ENCODE data around the gene PPP1R15A. TPM values are rescaled to one million over a fixed set of nuclear protein-coding genes. Genes with fewer than 3 reads are reported as not detected.

PPP1R15A gene
- total and polyA plus RNA-seq, 2 of the 8 experiments (the other 6 are each of a cell fraction or from before 2014, with no cell fraction given), result 4.1 to 14.0 TPM

DNA sequence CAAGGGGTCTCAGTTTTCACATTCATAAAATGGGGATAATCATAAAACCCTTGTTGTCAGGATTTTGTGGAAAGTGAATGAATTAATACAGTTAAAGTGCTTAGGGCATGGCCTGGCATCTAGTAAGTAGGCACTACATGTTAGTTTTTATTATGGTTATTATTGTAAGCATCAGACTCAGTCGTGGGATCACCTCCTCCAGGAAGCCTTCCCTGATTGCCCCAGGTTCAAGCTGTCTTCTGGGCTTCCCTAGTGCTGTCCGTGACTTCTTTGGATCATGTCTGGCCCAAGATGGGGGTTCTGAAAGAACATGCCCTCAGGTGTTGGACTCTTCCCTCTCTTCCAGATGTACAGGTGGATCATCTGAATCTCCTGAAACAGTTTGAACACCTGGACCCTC lies 38.6 kb downstream of the PPP1R15A start:
- Histone ChIP-seq H2BK120ac (replicated peaks; ENCODE audit: low read depth, low read length) (no peak overlapping the region), H3K23ac (ENCODE audit: insufficient read length) (no peak overlapping the region), H2BK5ac (ENCODE audit: low read depth, low read length) (no peak overlapping the region), H2AFZ (ENCODE audit: low read length) (no peak overlapping the region), H4K91ac (replicated peaks; ENCODE audit: insufficient read length, low read length) (no peak overlapping the region), H4K8ac (ENCODE audit: extremely low read depth, insufficient read depth, low read length) (no peak overlapping the region), H3K14ac (ENCODE audit: insufficient read length) (no peak overlapping the region), H3K4me1 (replicated peaks in 1 of 4; ENCODE audit: control insufficient read depth in 3 of 4, insufficient read depth in 4 of 4, low read length in 3 of 4) (no peaks in the 10 kb centered on the region), H3K79me2 (ENCODE audit: control insufficient read depth in 1 of 2, insufficient read depth in 2 of 2, low read length in 2 of 2) (no peaks in the 10 kb centered on the region), H3K4me3 (ENCODE audit: extremely low read depth in 1 of 4, insufficient read depth in 2 of 4, low read depth in 3 of 4, low read length in 4 of 4) (no peak overlapping the region), H3K79me1 (ENCODE audit: low read depth, low read length) (no peaks in the 10 kb centered on the region), H3K27ac (ENCODE audit: low read depth, low read length) (no peak overlapping the region), H4K5ac (ENCODE audit: insufficient read length, low read depth, low read length) (no peak overlapping the region), H4K20me1 (replicated peaks in 1 of 2; ENCODE audit: control insufficient read depth in 1 of 2, insufficient read depth in 2 of 2, low read length in 2 of 2) (peaks cover 0 to 4% of the 10 kb centered on the region in 2 experiments), H3K4ac (replicated peaks; ENCODE audit: insufficient read length, low read depth, low read length) (no peak overlapping the region), H3K4me2 (ENCODE audit: insufficient read depth in 1 of 2, low read depth in 2 of 2, low read length in 2 of 2) (no peak overlapping the region), H3K18ac (ENCODE audit: extremely low read depth, low read length) (no peak overlapping the region), H3K56ac (replicated peaks; ENCODE audit: insufficient read length, low read depth, low read length) (no peak overlapping the region), H3K9ac (replicated peaks in 1 of 4; ENCODE audit: extremely low read depth in 1 of 4, low read depth in 3 of 4, low read length in 3 of 4) (no peak overlapping the region), H2AK5ac (ENCODE audit: low read depth, low read length) (no peak overlapping the region), H2BK12ac (ENCODE audit: low read depth, low read length) (no peak overlapping the region), H2BK15ac (ENCODE audit: low read length) (no peak overlapping the region), H3K27me3 (replicated peaks in 1 of 4; ENCODE audit: control insufficient read depth in 3 of 4, extremely low read depth in 1 of 4, insufficient read depth in 3 of 4, low read length in 3 of 4) (no peaks in the 10 kb centered on the region), H3K36me3 (ENCODE audit: control insufficient read depth in 2 of 4, insufficient read depth in 4 of 4, low read length in 3 of 4) (peaks cover 18 to 58% (median 37%) of the 10 kb centered on the region in 4 experiments), H3K23me2 (ENCODE audit: low read depth, low read length) (no peaks in the 10 kb centered on the region), H2BK20ac (ENCODE audit: low read length) (no peak overlapping the region), H3K9me3 (ENCODE audit: insufficient read depth in 2 of 2, low read depth in 1 of 2, low read length in 1 of 2) (no peaks in the 10 kb centered on the region)
- ChIA-PET CTCF (ENCODE audit: partially characterized antibody) (interaction anchor here (0.7 to 1.8 kb wide), 2 partner anchors 9 to 67 kb away, joined by 3 read pairs; no protein-coding TSS in a partner anchor), POLR2A (ENCODE audit: partially characterized antibody) (interaction anchor here (1.8 to 3.1 kb wide), 3 partner anchors 10 to 53 kb away, joined by 5 to 8 read pairs (median 6); no protein-coding TSS in a partner anchor)
- 83% methylated on average over 2 of the region's 2 CpGs; no CpG with 5 or more reads in 1 of the 2 experiments for WGBS, 2 experiments (ENCODE audit: extremely low coverage in 1 of 2, insufficient coverage in 1 of 2, insufficient read length in 1 of 2, insufficient replicate concordance in 2 of 2, low coverage in 1 of 2, low lambda C conversion rate in 2 of 2, missing lambda C conversion rate in 1 of 2)
- FAIRE-seq (no peak), DNase-seq (ENCODE audit: low read depth in 1 of 2, low spot score in 2 of 2) (no peak)
- TF ChIP-seq SUZ12 (IDR thresholded peaks at IDR 0.05; ENCODE audit: low read length), result no peak
- TF ChIP-seq BCL11A (IDR thresholded peaks at IDR 0.05; ENCODE audit: low read depth in 2 of 2, low read length in 2 of 2), result no peak
- no peak for TF ChIP-seq SIRT6 (IDR thresholded peaks at IDR 0.05; ENCODE audit: low read length)
- TF ChIP-seq BACH1 (IDR thresholded peaks at IDR 0.05; ENCODE audit: low read length), result no peak
- no peak for TF ChIP-seq TAF7 (optimal IDR thresholded peaks at IDR 0.05; ENCODE audit: borderline replicate concordance, low read depth, low read length)
- TF ChIP-seq BRCA1 (IDR thresholded peaks at IDR 0.05; ENCODE audit: low read depth, low read length), result no peak
- no peak for TF ChIP-seq TEAD4 (IDR thresholded peaks at IDR 0.05; ENCODE audit: low read depth, low read length)
- no peak for TF ChIP-seq NANOG (IDR thresholded peaks at IDR 0.05; ENCODE audit: insufficient read depth, low read depth, low read length, poor library complexity, severe bottlenecking)
- TF ChIP-seq RNF2 (IDR thresholded peaks at IDR 0.05; ENCODE audit: borderline replicate concordance, low read depth, low read length, missing control alignments, poor library complexity, severe bottlenecking), result no peak
- TF ChIP-seq MAX (IDR thresholded peaks at IDR 0.05), result no peak
- TF ChIP-seq SRF (IDR thresholded peaks at IDR 0.05; ENCODE audit: low read depth, low read length), result no peak
- no peak for TF ChIP-seq KDM4A (IDR thresholded peaks at IDR 0.05; ENCODE audit: low read depth, low read length, severe bottlenecking)
- no peak for TF ChIP-seq GABPA (IDR thresholded peaks at IDR 0.05; ENCODE audit: borderline replicate concordance, insufficient read depth, low read length)

All from H1 (cell line).